IMR-90 (cell line): ENCODE results near the gene L1CAM. TPM values are rescaled to one million over a fixed set of nuclear protein-coding genes. Genes with fewer than 3 reads are reported as not detected.

Source experiments
- ATAC-seq: fragments of 200-7000 bp; cut with Tn5 transposase; 2 replicates; pipeline ENCODE4 v1.9.1; 2020; ENCODE audit warnings: low read depth, mild to moderate bottlenecking, moderate library complexity
- BruUV-seq: library from RNA; stranded (reverse); fragments of 400-500 nt; replicated peaks from 2 replicates; lab custom pipeline; 2021; lab: Mats Ljungman, UMichigan
- CTCF ChIA-PET: fragments of 300-600 bp; formaldehyde crosslinking; extraction: SDS; loops from one replicate; lab custom pipeline; 2021; ENCODE audit warnings: antibody characterized with exemption; lab: Yijun Ruan, JAX
- POLR2A ChIA-PET: fragments of 300-600 bp; sonication (Branson Sonifier 250); formaldehyde crosslinking; loops from one replicate; lab custom pipeline; 2022; ENCODE audit warnings: antibody characterized with exemption; ENCODE audit not compliant: unreplicated experiment; lab: Charles Lee
- DNase-seq: peaks from one replicate; pipeline ENCODE4 v3.0.0; 2013
- H2AFZ ChIP-seq: replicated peaks from 2 replicates; pipeline ENCODE3; 2013; ENCODE audit warnings: low read length, mild to moderate bottlenecking; ENCODE audit not compliant: poor library complexity
- H2AK5ac ChIP-seq: 2 replicates; pipeline ENCODE4 v1.6.1; 2013; ENCODE audit warnings: low read depth, low read length, inconsistent platforms
- H2AK9ac ChIP-seq: replicated peaks from 2 replicates; pipeline ENCODE3; 2013; ENCODE audit warnings: mild to moderate bottlenecking, low read depth, low read length, moderate library complexity; ENCODE audit not compliant: poor library complexity
- H2BK120ac ChIP-seq: 2 replicates; pipeline ENCODE4 v1.6.1; 2013; ENCODE audit warnings: low read depth, low read length, inconsistent platforms
- H2BK15ac ChIP-seq: 3 replicates; pipeline ENCODE4 v1.6.1; 2013; ENCODE audit warnings: low read depth, low read length, inconsistent platforms
- H2BK20ac ChIP-seq: 2 replicates; pipeline ENCODE4 v1.6.1; 2013; ENCODE audit warnings: low read depth, mild to moderate bottlenecking, inconsistent platforms, low read length, moderate library complexity
- H2BK5ac ChIP-seq: 2 replicates; pipeline ENCODE4 v1.6.1; 2013; ENCODE audit warnings: mild to moderate bottlenecking, low read depth, low read length, inconsistent platforms; ENCODE audit not compliant: poor library complexity, severe bottlenecking
- H3K14ac ChIP-seq: replicated peaks from 2 replicates; pipeline ENCODE4 v1.6.1; 2013; ENCODE audit warnings: low read depth, low read length, inconsistent platforms
- H3K18ac ChIP-seq: 2 replicates; pipeline ENCODE4 v1.6.1; 2013; ENCODE audit warnings: low read depth, low read length, control low read depth
- H3K23ac ChIP-seq: 2 replicates; pipeline ENCODE4 v1.6.1; 2013; ENCODE audit warnings: low read depth, low read length, inconsistent platforms
- H3K27ac ChIP-seq: 2 replicates; pipeline ENCODE4 v1.5.1; 2013; ENCODE audit warnings: mild to moderate bottlenecking, control low read depth, low read length; ENCODE audit not compliant: insufficient read depth
- H3K27me3 ChIP-seq: 2 replicates; pipeline ENCODE4 v1.6.1; 2013; ENCODE audit warnings: low read length; ENCODE audit not compliant: control insufficient read depth, insufficient read depth
- H3K36me3 ChIP-seq: 2 replicates; pipeline ENCODE4 v1.6.1; 2013; ENCODE audit warnings: low read length, mixed read lengths; ENCODE audit not compliant: control insufficient read depth, insufficient read depth
- H3K4ac ChIP-seq: 2 replicates; pipeline ENCODE4 v1.6.1; 2013; ENCODE audit warnings: low read depth, low read length, inconsistent platforms
- H3K4me1 ChIP-seq: 2 replicates; pipeline ENCODE4 v1.6.1; 2013; ENCODE audit warnings: low read length, mixed read lengths; ENCODE audit not compliant: control insufficient read depth, insufficient read depth
- H3K4me2 ChIP-seq: 2 replicates; pipeline ENCODE4 v1.6.1; 2013; ENCODE audit warnings: low read depth, mild to moderate bottlenecking, control low read depth, low read length, moderate library complexity
- H3K4me3 ChIP-seq: 2 replicates; pipeline ENCODE4 v1.5.1; 2013; ENCODE audit warnings: low read depth, mild to moderate bottlenecking, control low read depth, low read length, moderate library complexity; ENCODE audit not compliant: insufficient read depth
- H3K56ac ChIP-seq: 2 replicates; pipeline ENCODE4 v1.6.1; 2013; ENCODE audit warnings: low read length, inconsistent platforms; ENCODE audit not compliant: insufficient read depth; ENCODE audit errors: extremely low read depth
- H3K79me1 ChIP-seq, 2 experiments: 2 replicates each; pipeline ENCODE4 v1.6.1; 2013; ENCODE audit warnings: low read length in 2 of 2, inconsistent platforms in 1 of 2, low read depth in 1 of 2
- H3K9ac ChIP-seq: 2 replicates; pipeline ENCODE4 v1.6.1; 2013; ENCODE audit warnings: low read depth, low read length, control low read depth
- H3K9me1 ChIP-seq: 2 replicates; pipeline ENCODE4 v1.6.1; 2013; ENCODE audit warnings: low read length, inconsistent platforms; ENCODE audit not compliant: insufficient read depth
- H3K9me3 ChIP-seq: 2 replicates; pipeline ENCODE4 v1.6.1; 2013; ENCODE audit warnings: low read length; ENCODE audit not compliant: control insufficient read depth, insufficient read depth
- H4K20me1 ChIP-seq: 2 replicates; pipeline ENCODE4 v1.6.1; 2013; ENCODE audit warnings: low read length, inconsistent platforms; ENCODE audit not compliant: insufficient read depth
- H4K5ac ChIP-seq: 2 replicates; pipeline ENCODE4 v1.6.1; 2013; ENCODE audit warnings: mild to moderate bottlenecking, low read depth, low read length, control low read depth
- H4K8ac ChIP-seq, 2 experiments: 2 replicates each; pipeline ENCODE4 v1.6.1; 2013; ENCODE audit warnings: low read depth in 2 of 2, low read length in 2 of 2, control low read depth in 1 of 2, inconsistent platforms in 1 of 2
- H4K91ac ChIP-seq: 2 replicates; pipeline ENCODE4 v1.6.1; 2013; ENCODE audit warnings: low read depth, low read length, inconsistent platforms; ENCODE audit not compliant: insufficient read depth
- BHLHE40 ChIP-seq: fragments of 150-350 bp; IDR thresholded peaks from 2 replicates; pipeline ENCODE4 v1.6.1; 2016; ENCODE audit warnings: mild to moderate bottlenecking, low read depth, low read length
- CEBPB ChIP-seq: IDR thresholded peaks from 2 replicates; pipeline ENCODE4 v1.6.1; 2012; ENCODE audit warnings: low read depth, low read length, improper control_type of control experiment
- CHD1 ChIP-seq: IDR thresholded peaks from 2 replicates; pipeline ENCODE4 v1.6.1; 2012; ENCODE audit warnings: low read depth, low read length, improper control_type of control experiment
- FOS ChIP-seq: fragments of 150-350 bp; IDR thresholded peaks from 2 replicates; pipeline ENCODE4 v1.6.1; 2016; ENCODE audit warnings: low read depth, low read length
- MAFK ChIP-seq: IDR thresholded peaks from 2 replicates; pipeline ENCODE4 v1.6.1; 2012; ENCODE audit warnings: low read depth, low read length, improper control_type of control experiment
- MAZ ChIP-seq: IDR thresholded peaks from 2 replicates; pipeline ENCODE4 v1.6.1; 2012; ENCODE audit warnings: low read depth, mild to moderate bottlenecking, low read length, improper control_type of control experiment, moderate library complexity, borderline replicate concordance
- MXI1 ChIP-seq: IDR thresholded peaks from 2 replicates; pipeline ENCODE4 v1.6.1; 2012; ENCODE audit warnings: low read depth, mild to moderate bottlenecking, low read length, moderate library complexity, borderline replicate concordance
- NFE2L2 ChIP-seq: fragments of 150-350 bp; IDR thresholded peaks from 2 replicates; pipeline ENCODE4 v1.6.1; 2016; ENCODE audit warnings: low read depth, mild to moderate bottlenecking, low read length
- POLR2A ChIP-seq: IDR thresholded peaks from 2 replicates; pipeline ENCODE4 v1.6.1; 2012; ENCODE audit warnings: mild to moderate bottlenecking, low read depth, low read length
- RAD21 ChIP-seq: IDR thresholded peaks from 2 replicates; pipeline ENCODE4 v1.6.1; 2012; ENCODE audit warnings: low read length, improper control_type of control experiment
- RCOR1 ChIP-seq: IDR thresholded peaks from 2 replicates; pipeline ENCODE4 v1.6.1; 2012; ENCODE audit warnings: mild to moderate bottlenecking, low read length, improper control_type of control experiment; ENCODE audit not compliant: insufficient replicate concordance
- RFX5 ChIP-seq: IDR thresholded peaks from 2 replicates; pipeline ENCODE4 v1.8.0; 2012; ENCODE audit warnings: low read depth, mild to moderate bottlenecking, low read length, moderate library complexity
- SMC3 ChIP-seq: fragments of 150-350 bp; IDR thresholded peaks from 2 replicates; pipeline ENCODE4 v1.6.1; 2016; ENCODE audit warnings: low read depth, mild to moderate bottlenecking, antibody characterized with exemption, low read length, moderate library complexity
- USF2 ChIP-seq: fragments of 150-350 bp; IDR thresholded peaks from 2 replicates; pipeline ENCODE4 v1.6.1; 2017; ENCODE audit warnings: mild to moderate bottlenecking, antibody characterized with exemption, low read length, low read depth
- WGBS, 2 experiments: methylation state at CpG; one replicate each; pipeline versions ENCODE4 v1.1.5 to v1.1.7; 2013; ENCODE audit warnings: missing lambda C conversion rate in 2 of 2; ENCODE audit not compliant: insufficient read length in 1 of 2; ENCODE audit errors: extremely low coverage in 2 of 2; 5-methylcytosine and 5-hydroxymethylcytosine counted together
- dilution Hi-C: fragments of 300-500 bp; cut with HindIII; formaldehyde crosslinking; loops from one replicate; pipeline ENCODE4 v1.14.3; 2018; ENCODE audit warnings: low sequenced_read_pairs; ENCODE audit not compliant: unreplicated experiment
- in situ Hi-C: fragments of 300-500 bp; cut with MboI; formaldehyde crosslinking; loops from 3 replicates; pipeline ENCODE4 v1.14.3; 2019; ENCODE audit warnings: low sequenced_read_pairs, inconsistent platforms, mixed read lengths
- intact Hi-C: fragments of 100-400 bp; cut with micrococcal nuclease; formaldehyde crosslinking; loops from 2 replicates; pipeline ENCODE4 v1.10.0; 2022
- polyA plus RNA-seq, 3 experiments: library from polyadenylated mRNA; depleted of rRNA; stranded (reverse); fragments of >200 nt; gene quantifications; 2 replicates each; pipeline ENCODE4 v1.2.3, GENCODE V29; 2012; ENCODE audit warnings: low replicate concordance in 1 of 3
- total RNA-seq: library from RNA; depleted of rRNA; stranded (reverse); fragments of >200 nt; gene quantifications from 2 replicates; pipeline ENCODE4 v1.2.3, GENCODE V29; 2012
- TF ChIP-seq, protein P1 (sequence below): fragments of 150-350 bp; IDR thresholded peaks from 2 replicates; pipeline ENCODE4 v1.6.1; 2016; ENCODE audit warnings: low read depth, mild to moderate bottlenecking, low read length, moderate library complexity, borderline replicate concordance
- TF ChIP-seq, protein P2 (sequence below): conservative IDR thresholded peaks from 2 replicates; pipeline ENCODE4 v1.5.1; 2012; ENCODE audit warnings: mild to moderate bottlenecking, low read depth, low read length, improper control_type of control experiment

Gene L1CAM
- total and polyA plus RNA-seq, 2 of the 4 experiments (the other 2 are of a cell fraction), result 0.36 to 1.9 TPM

- CTCF ChIA-PET, result no interaction called here
Observed at GRCh38 chrX:153813161-153813560, 72.8 kb downstream of the L1CAM start.

More at GRCh38 chrX:153813161-153813560, 72.8 kb downstream of the L1CAM start:
- DNase-seq (no peak), ATAC-seq (no peak)
- Histone ChIP-seq H4K20me1 (no peaks in the 10 kb centered on the region), H3K4me1 (no peaks in the 10 kb centered on the region), H3K4ac (no peak overlapping the region), H4K8ac (no peak overlapping the region), H3K14ac (no peak overlapping the region), H2AFZ (no peak overlapping the region), H2BK20ac (no peak overlapping the region), H2AK9ac (no peak overlapping the region), H3K9me1 (no peaks in the 10 kb centered on the region), H3K9me3 (peaks cover 9% of the 10 kb centered on the region), H3K18ac (no peak overlapping the region), H4K5ac (no peak overlapping the region), H3K36me3 (no peaks in the 10 kb centered on the region), H3K79me1 (no peaks in the 10 kb centered on the region), H3K27ac (no peak overlapping the region), H3K23ac (no peak overlapping the region), H2BK120ac (no peak overlapping the region), H3K9ac (no peak overlapping the region), H2BK15ac (no peak overlapping the region), H3K4me2 (no peak overlapping the region), H3K4me3 (no peak overlapping the region), H2AK5ac (no peak overlapping the region), H4K91ac (no peak overlapping the region), H3K27me3 (peaks cover 20% of the 10 kb centered on the region), H3K56ac (no peak overlapping the region), H2BK5ac (no peak overlapping the region)
- BruUV-seq, result no TSS peak
- POLR2A ChIA-PET, result no interaction called here
- dilution Hi-C loops, result no loop called here
- TF ChIP-seq POLR2A (no peak), RCOR1 (no peak), MXI1 (no peak), RAD21 (no peak), MAFK (no peak), CHD1 (no peak), USF2 (no peak), FOS (no peak), SMC3 (no peak), RFX5 (no peak), BHLHE40 (no peak), CEBPB (no peak), NFE2L2 (no peak), MAZ (no peak)
- TF ChIP-seq, protein P1, sequence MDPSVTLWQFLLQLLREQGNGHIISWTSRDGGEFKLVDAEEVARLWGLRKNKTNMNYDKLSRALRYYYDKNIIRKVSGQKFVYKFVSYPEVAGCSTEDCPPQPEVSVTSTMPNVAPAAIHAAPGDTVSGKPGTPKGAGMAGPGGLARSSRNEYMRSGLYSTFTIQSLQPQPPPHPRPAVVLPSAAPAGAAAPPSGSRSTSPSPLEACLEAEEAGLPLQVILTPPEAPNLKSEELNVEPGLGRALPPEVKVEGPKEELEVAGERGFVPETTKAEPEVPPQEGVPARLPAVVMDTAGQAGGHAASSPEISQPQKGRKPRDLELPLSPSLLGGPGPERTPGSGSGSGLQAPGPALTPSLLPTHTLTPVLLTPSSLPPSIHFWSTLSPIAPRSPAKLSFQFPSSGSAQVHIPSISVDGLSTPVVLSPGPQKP, result no peak
- TF ChIP-seq, protein P2, sequence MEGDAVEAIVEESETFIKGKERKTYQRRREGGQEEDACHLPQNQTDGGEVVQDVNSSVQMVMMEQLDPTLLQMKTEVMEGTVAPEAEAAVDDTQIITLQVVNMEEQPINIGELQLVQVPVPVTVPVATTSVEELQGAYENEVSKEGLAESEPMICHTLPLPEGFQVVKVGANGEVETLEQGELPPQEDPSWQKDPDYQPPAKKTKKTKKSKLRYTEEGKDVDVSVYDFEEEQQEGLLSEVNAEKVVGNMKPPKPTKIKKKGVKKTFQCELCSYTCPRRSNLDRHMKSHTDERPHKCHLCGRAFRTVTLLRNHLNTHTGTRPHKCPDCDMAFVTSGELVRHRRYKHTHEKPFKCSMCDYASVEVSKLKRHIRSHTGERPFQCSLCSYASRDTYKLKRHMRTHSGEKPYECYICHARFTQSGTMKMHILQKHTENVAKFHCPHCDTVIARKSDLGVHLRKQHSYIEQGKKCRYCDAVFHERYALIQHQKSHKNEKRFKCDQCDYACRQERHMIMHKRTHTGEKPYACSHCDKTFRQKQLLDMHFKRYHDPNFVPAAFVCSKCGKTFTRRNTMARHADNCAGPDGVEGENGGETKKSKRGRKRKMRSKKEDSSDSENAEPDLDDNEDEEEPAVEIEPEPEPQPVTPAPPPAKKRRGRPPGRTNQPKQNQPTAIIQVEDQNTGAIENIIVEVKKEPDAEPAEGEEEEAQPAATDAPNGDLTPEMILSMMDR, result no peak
- WGBS, 2 experiments, result 66% methylated on average over 2 of the region's 5 CpGs; no CpG with 5 or more reads in 1 of the 2 experiments
- intact Hi-C loops, result no loop called here
- in situ Hi-C loops, result no loop called here
